ENCODE results near the gene CELA1. TPM values are rescaled to one million over a fixed set of nuclear protein-coding genes. Genes with fewer than 3 reads are reported as not detected.

Gene CELA1
- total RNA-seq, 1 experiment from 2014 or later: not detected

DNA sequence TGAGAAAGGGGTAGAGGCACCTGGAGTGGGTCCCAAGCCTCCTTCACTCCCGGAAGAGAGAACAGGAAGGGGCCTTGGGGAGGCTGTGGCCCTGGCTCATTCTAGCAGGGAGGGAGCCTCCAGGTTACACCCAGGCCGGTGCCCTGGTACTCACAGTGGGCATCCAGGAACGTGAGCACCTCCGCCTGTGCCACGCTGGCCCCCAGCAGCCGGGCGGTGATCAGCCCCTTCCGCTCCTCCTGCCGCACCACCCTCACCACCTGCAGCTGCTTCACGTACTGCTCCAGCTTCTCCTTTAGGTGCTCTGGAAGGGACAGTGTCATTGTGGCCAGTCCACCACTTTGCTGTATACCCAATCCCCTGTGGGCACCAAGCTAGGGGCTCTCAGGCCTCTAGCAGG lies 18.8 kb upstream of the CELA1 start:
- Histone ChIP-seq H3K23ac (ENCODE audit: insufficient read length, low read depth, low read length) (no peak overlapping the region), H3K4ac (ENCODE audit: low read depth, low read length) (no peak overlapping the region), H4K91ac (ENCODE audit: insufficient read length, low read depth, low read length) (no peak overlapping the region), H2BK5ac (ENCODE audit: insufficient read length, low read length) (no peak overlapping the region), H4K8ac (replicated peaks; ENCODE audit: insufficient read length, low read depth, low read length) (no peak overlapping the region), H3K9ac (ENCODE audit: extremely low read depth, insufficient read length, low read length) (no peak overlapping the region), H3K79me2 (ENCODE audit: insufficient read depth, low read length) (no peaks in the 10 kb centered on the region), H3K27ac (ENCODE audit: insufficient read length, low read depth, low read length) (no peak overlapping the region), H2BK20ac (ENCODE audit: low read depth, low read length, poor library complexity, severe bottlenecking) (no peak overlapping the region), H2AFZ (ENCODE audit: low read length) (no peak overlapping the region), H4K20me1 (ENCODE audit: control insufficient read depth, insufficient read depth, insufficient read length) (peaks cover 3% of the 10 kb centered on the region), H2BK15ac (ENCODE audit: low read depth, low read length) (no peak overlapping the region), H3K18ac (ENCODE audit: insufficient read length, low read depth, low read length) (no peak overlapping the region), H3K27me3 (ENCODE audit: insufficient read depth, low read length) (no peaks in the 10 kb centered on the region), H3K56ac (ENCODE audit: insufficient read length, low read depth, low read length) (no peak overlapping the region), H3K4me2 (ENCODE audit: insufficient read depth, insufficient read length, low read length) (no peak overlapping the region), H2AK5ac (ENCODE audit: insufficient read length, low read length) (no peak overlapping the region), H2BK120ac (ENCODE audit: low read depth, low read length, poor library complexity, severe bottlenecking) (no peak overlapping the region), H4K5ac (ENCODE audit: insufficient read length, low read depth, low read length) (no peak overlapping the region), H3T11ph (ENCODE audit: low read length) (no peak overlapping the region), H3K23me2 (ENCODE audit: insufficient read length, low read depth, low read length, poor library complexity, severe bottlenecking) (no peaks in the 10 kb centered on the region), H3K14ac (ENCODE audit: insufficient read depth, low read length) (no peak overlapping the region), H2BK12ac (ENCODE audit: insufficient read length, low read depth, low read length) (no peak overlapping the region), H3K4me1 (ENCODE audit: insufficient read depth, low read length) (no peaks in the 10 kb centered on the region), H3K79me1 (ENCODE audit: insufficient read depth, low read depth, low read length, poor library complexity, severe bottlenecking) (no peaks in the 10 kb centered on the region), H3K9me3 (ENCODE audit: control insufficient read depth, low read depth, low read length) (no peaks in the 10 kb centered on the region)
- no peak for DNase-seq
- no peak overlapping the region for H3K27ac Mint-ChIP-seq
- no peaks in the 10 kb centered on the region for H3K27me3 Mint-ChIP-seq (ENCODE audit: low read depth)
- H3K36me3 Mint-ChIP-seq (ENCODE audit: insufficient read depth in 1 of 3, low read depth in 3 of 3): peaks cover 0 to 22% (median 9%) of the 10 kb centered on the region in 3 experiments; a peak in 3 of 7 replicates
- no peak overlapping the region for H3K4me3 Mint-ChIP-seq
- no peaks in the 10 kb centered on the region for H3K9me3 Mint-ChIP-seq
- WGBS (ENCODE audit: extremely low coverage, insufficient read length, low lambda C conversion rate): no CpG with 5 or more reads among the region's 10 CpGs
- TF ChIP-seq, protein P1, sequence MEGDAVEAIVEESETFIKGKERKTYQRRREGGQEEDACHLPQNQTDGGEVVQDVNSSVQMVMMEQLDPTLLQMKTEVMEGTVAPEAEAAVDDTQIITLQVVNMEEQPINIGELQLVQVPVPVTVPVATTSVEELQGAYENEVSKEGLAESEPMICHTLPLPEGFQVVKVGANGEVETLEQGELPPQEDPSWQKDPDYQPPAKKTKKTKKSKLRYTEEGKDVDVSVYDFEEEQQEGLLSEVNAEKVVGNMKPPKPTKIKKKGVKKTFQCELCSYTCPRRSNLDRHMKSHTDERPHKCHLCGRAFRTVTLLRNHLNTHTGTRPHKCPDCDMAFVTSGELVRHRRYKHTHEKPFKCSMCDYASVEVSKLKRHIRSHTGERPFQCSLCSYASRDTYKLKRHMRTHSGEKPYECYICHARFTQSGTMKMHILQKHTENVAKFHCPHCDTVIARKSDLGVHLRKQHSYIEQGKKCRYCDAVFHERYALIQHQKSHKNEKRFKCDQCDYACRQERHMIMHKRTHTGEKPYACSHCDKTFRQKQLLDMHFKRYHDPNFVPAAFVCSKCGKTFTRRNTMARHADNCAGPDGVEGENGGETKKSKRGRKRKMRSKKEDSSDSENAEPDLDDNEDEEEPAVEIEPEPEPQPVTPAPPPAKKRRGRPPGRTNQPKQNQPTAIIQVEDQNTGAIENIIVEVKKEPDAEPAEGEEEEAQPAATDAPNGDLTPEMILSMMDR (conservative IDR thresholded peaks at IDR 0.05): no peak
- peaks cover 11 to 20% of the 10 kb centered on the region in 2 experiments for H3K4me1 Mint-ChIP-seq

All from H9 (cell line).